ENCODE results near the gene SNUPN. TPM values are rescaled to one million over a fixed set of nuclear protein-coding genes. Genes with fewer than 3 reads are reported as not detected.
A peak's percentile ranks its signal among the peaks of the same experiment; 100 is the strongest.

SNUPN gene
- total RNA-seq, 1 experiment from 2014 or later, result 34.6 TPM

DNA sequence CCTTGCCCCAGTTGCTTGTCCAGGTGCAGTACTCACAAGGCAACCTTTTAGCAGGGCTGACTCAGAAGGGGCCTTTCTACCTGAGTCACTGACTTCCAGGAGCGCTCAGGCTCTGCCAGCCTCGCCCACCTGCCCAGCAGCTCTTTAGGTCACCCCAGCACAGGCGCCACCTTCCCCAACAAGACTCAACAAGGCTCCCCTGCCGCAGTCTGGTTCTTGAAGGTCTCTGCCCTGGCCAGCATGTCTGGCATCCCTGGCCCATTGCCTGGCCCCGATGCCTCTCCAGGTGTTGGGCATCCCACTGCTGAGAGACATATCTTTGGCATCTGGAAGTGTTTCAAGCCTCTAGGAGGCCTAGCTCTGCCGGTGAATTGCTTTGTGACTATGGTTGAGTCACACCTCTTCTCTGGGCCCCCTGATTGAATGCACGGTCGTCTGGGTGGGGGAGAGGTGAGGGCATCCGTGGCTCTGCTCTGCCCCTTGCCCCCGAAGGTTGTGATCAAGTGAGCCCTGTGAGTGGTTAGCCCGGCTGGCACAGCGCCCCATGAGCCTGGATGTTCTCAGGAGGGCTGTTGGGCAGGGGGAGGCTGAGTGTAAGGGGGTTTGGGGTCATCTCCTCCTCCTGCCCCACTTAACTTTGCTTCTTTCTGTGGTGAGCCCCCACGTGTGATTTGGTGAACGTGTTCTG is 43.8 kb upstream of the SNUPN start:
- Histone ChIP-seq H3K4me1 (ENCODE audit: insufficient read depth, low read length, poor library complexity, severe bottlenecking) (peaks cover 18% of the 10 kb centered on the region), H3K4me3 (ENCODE audit: low read depth, low read length, poor library complexity, severe bottlenecking) (no peak overlapping the region), H3K9me3 (ENCODE audit: low read depth, low read length, poor library complexity, severe bottlenecking) (no peaks in the 10 kb centered on the region), H3K27ac (ENCODE audit: low read depth, low read length, poor library complexity, severe bottlenecking) (no peak overlapping the region), H3K27me3 (replicated peaks; ENCODE audit: insufficient read depth, low read depth, low read length, poor library complexity) (no peaks in the 10 kb centered on the region), H3K36me3 (ENCODE audit: insufficient read depth, low read length, poor library complexity, severe bottlenecking) (no peaks in the 10 kb centered on the region)
- TF ChIP-seq, protein P1, sequence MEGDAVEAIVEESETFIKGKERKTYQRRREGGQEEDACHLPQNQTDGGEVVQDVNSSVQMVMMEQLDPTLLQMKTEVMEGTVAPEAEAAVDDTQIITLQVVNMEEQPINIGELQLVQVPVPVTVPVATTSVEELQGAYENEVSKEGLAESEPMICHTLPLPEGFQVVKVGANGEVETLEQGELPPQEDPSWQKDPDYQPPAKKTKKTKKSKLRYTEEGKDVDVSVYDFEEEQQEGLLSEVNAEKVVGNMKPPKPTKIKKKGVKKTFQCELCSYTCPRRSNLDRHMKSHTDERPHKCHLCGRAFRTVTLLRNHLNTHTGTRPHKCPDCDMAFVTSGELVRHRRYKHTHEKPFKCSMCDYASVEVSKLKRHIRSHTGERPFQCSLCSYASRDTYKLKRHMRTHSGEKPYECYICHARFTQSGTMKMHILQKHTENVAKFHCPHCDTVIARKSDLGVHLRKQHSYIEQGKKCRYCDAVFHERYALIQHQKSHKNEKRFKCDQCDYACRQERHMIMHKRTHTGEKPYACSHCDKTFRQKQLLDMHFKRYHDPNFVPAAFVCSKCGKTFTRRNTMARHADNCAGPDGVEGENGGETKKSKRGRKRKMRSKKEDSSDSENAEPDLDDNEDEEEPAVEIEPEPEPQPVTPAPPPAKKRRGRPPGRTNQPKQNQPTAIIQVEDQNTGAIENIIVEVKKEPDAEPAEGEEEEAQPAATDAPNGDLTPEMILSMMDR (conservative IDR thresholded peaks at IDR 0.05; ENCODE audit: low read depth, low read length), result no peak
- TF ChIP-seq EZH2 (IDR thresholded peaks at IDR 0.05; ENCODE audit: borderline replicate concordance, low read depth, low read length, poor library complexity, severe bottlenecking), result no peak
- intact Hi-C loops (cut with micrococcal nuclease; ENCODE audit: unreplicated experiment), result loop anchor here (10.0 kb wide), 1 partner anchor 645 kb away; the partner anchor contains the start of gene PPCDC
- no TSS peak for BruUV-seq (replicated peaks)
- no peak for DNase-seq (ENCODE audit: low spot score)
- ChIA-PET POLR2A (ENCODE audit: low non-redundant PET) (no interaction called here), CTCF (interaction anchor here (0.6 kb wide), 1 partner anchor 465 kb away, joined by 4 read pairs; no protein-coding TSS in a partner anchor)

DNA sequence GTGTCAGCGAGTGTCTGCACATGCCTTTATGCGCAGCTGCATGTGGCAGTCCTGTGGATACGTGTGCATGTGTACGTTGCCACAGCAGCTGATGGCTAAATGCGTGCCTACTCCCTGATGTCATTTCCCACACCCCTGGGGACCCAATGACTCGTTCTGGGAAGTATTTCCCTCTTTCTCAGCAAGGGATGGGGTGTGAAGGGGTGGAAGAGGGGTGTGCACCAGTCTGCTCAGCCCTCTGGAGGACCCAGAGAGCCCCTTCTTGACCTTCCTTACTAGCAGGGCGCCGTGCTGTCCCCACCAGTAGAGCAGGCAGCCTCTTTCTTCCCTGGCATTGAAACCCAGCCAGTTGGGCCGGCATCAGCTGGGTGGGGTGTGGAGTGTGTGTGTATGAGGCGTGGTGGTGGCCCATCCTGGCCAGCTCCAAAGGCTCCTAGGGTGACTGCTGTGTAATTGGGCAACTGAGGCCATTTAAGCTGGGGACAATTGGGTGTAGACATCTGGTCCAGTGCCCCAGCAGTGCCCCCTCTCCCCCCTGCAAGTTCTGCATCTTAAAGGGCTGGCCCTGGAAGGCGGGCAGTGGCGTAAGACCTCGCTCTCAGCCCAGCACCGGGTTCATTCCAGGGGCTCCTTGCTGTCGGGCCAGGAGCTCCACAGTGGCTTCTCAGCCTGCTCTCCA is 41.4 kb upstream of the SNUPN start:
- H3K4me3 ChIP-seq (ENCODE audit: low read depth, low read length, poor library complexity, severe bottlenecking), result no peak overlapping the region
- H3K27me3 ChIP-seq (replicated peaks; ENCODE audit: insufficient read depth, low read depth, low read length, poor library complexity), result no peaks in the 10 kb centered on the region
- no peak for TF ChIP-seq EZH2 (IDR thresholded peaks at IDR 0.05; ENCODE audit: borderline replicate concordance, low read depth, low read length, poor library complexity, severe bottlenecking)
- TF ChIP-seq, protein P1 (conservative IDR thresholded peaks at IDR 0.05; ENCODE audit: low read depth, low read length), result no peak
- peak; percentile 88 for DNase-seq (ENCODE audit: low spot score)
- no peaks in the 10 kb centered on the region for H3K9me3 ChIP-seq (ENCODE audit: low read depth, low read length, poor library complexity, severe bottlenecking)
- ChIA-PET POLR2A (ENCODE audit: low non-redundant PET) (interaction anchor here (0.6 kb wide), 1 partner anchor 26 kb away, joined by 4 read pairs; no protein-coding TSS in a partner anchor), CTCF (interaction anchor here (0.5 to 0.9 kb wide), 3 partner anchors 19 to 294 kb away, joined by 3 to 8 read pairs (median 5); no protein-coding TSS in a partner anchor)
- BruUV-seq (replicated peaks), result no TSS peak
- H3K36me3 ChIP-seq (ENCODE audit: insufficient read depth, low read length, poor library complexity, severe bottlenecking), result no peaks in the 10 kb centered on the region
- no peak overlapping the region for H3K27ac ChIP-seq (ENCODE audit: low read depth, low read length, poor library complexity, severe bottlenecking)
- peaks cover 9% of the 10 kb centered on the region for H3K4me1 ChIP-seq (ENCODE audit: insufficient read depth, low read length, poor library complexity, severe bottlenecking)
- intact Hi-C loops (cut with micrococcal nuclease; ENCODE audit: unreplicated experiment), result loop anchor here (10.0 kb wide), 1 partner anchor 642 kb away; the partner anchor contains the start of gene PPCDC

DNA sequence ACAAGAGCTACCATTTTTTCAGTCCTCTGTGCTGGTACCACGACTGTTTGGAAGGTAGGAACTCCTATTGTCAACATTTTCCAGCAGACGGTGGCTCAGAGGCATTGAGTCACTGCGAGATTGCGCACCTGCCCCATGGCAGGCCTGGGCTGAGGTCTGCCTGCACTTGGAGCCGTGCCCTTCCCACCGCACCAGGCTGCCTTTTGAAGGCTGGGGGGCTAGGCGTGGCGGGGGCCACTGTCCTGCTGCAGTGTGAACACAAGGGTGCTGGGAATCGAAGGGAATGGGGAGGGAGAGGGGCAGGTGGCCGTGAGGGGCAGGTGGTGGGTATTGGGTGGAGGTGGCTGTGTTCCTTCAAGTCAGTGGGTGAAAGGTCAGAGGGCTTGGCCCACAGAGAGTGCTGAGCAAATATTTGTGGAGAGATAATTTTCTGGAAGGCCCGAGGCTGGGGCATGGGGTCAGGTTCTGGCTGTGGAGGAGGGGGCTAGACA is 38.5 kb upstream of the SNUPN start:
- H3K27me3 ChIP-seq (replicated peaks; ENCODE audit: insufficient read depth, low read depth, low read length, poor library complexity), result no peaks in the 10 kb centered on the region
- H3K36me3 ChIP-seq (ENCODE audit: insufficient read depth, low read length, poor library complexity, severe bottlenecking), result no peaks in the 10 kb centered on the region
- no peak overlapping the region for H3K27ac ChIP-seq (ENCODE audit: low read depth, low read length, poor library complexity, severe bottlenecking)
- BruUV-seq (replicated peaks), result no TSS peak
- intact Hi-C loops (cut with micrococcal nuclease; ENCODE audit: unreplicated experiment), result loop anchor here (10.0 kb wide), 1 partner anchor 639 kb away; the partner anchor contains the start of gene PPCDC
- no peak overlapping the region for H3K4me3 ChIP-seq (ENCODE audit: low read depth, low read length, poor library complexity, severe bottlenecking)
- H3K4me1 ChIP-seq (ENCODE audit: insufficient read depth, low read length, poor library complexity, severe bottlenecking), result peaks cover 9% of the 10 kb centered on the region
- ChIA-PET CTCF (no interaction called here), POLR2A (ENCODE audit: low non-redundant PET) (no interaction called here)
- DNase-seq (ENCODE audit: low spot score), result no peak
- H3K9me3 ChIP-seq (ENCODE audit: low read depth, low read length, poor library complexity, severe bottlenecking), result no peaks in the 10 kb centered on the region
- TF ChIP-seq EZH2 (IDR thresholded peaks at IDR 0.05; ENCODE audit: borderline replicate concordance, low read depth, low read length, poor library complexity, severe bottlenecking), result no peak
- TF ChIP-seq, protein P1 (conservative IDR thresholded peaks at IDR 0.05; ENCODE audit: low read depth, low read length), result no peak

All from A673 (cell line).